ENCODE measurements around the gene LIAS.

The LIAS gene

DNA sequence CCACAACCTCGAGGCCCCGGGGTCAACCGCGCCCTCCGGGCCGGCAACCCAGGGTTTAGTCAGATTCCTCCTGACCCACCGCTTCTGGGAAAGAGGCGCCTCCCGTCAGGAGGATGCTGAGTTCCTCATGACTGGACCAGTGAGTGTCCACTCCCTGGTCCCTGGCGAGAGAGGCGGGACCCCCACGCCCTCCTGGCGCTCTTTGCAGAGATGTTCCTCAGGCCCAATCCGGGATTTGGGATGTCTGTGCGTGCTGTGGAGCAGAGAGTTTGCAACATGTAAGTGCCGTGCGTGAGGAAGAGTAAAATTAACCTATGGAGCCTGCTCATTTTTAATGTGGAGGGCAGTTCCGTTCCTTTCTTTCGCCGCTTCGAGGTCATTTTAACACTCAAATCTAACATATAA, 69.2 kb downstream of the LIAS start:
- no peaks in the 10 kb centered on the region for H3K9me3 ChIP-seq (ENCODE audit: control insufficient read depth, low read length)
- peak overlapping the region; percentile 3 for H3K9ac ChIP-seq
- H3K4me2 ChIP-seq (ENCODE audit: low read length) = peak overlapping the region; percentile 78
- H3K36me3 ChIP-seq (ENCODE audit: control insufficient read depth, insufficient read depth, low read length) = no peaks in the 10 kb centered on the region
- no peaks in the 10 kb centered on the region for H3K79me2 ChIP-seq
- H3K4me1 ChIP-seq = no peaks in the 10 kb centered on the region
- H3K27ac ChIP-seq = peak overlapping the region; percentile 85
- TF ChIP-seq, protein P1, sequence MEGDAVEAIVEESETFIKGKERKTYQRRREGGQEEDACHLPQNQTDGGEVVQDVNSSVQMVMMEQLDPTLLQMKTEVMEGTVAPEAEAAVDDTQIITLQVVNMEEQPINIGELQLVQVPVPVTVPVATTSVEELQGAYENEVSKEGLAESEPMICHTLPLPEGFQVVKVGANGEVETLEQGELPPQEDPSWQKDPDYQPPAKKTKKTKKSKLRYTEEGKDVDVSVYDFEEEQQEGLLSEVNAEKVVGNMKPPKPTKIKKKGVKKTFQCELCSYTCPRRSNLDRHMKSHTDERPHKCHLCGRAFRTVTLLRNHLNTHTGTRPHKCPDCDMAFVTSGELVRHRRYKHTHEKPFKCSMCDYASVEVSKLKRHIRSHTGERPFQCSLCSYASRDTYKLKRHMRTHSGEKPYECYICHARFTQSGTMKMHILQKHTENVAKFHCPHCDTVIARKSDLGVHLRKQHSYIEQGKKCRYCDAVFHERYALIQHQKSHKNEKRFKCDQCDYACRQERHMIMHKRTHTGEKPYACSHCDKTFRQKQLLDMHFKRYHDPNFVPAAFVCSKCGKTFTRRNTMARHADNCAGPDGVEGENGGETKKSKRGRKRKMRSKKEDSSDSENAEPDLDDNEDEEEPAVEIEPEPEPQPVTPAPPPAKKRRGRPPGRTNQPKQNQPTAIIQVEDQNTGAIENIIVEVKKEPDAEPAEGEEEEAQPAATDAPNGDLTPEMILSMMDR (IDR thresholded peaks at IDR 0.05) = no peak
- no peaks in the 10 kb centered on the region for H3K27me3 ChIP-seq (ENCODE audit: control insufficient read depth, insufficient read depth, low read length)
- H3K4me3 ChIP-seq (ENCODE audit: low read depth, low read length) = peak overlapping the region; percentile 90
- peak overlapping the region; percentile 91 for H2AFZ ChIP-seq
